NT2/D1 (cell line): ENCODE data around the gene SPPL3.

Experiments
- DNase-seq: peaks from one replicate; pipeline ENCODE4 v3.0.0-alpha.2; 2011; ENCODE audit warnings: low read depth, low spot score
- H3K27me3 ChIP-seq: 2 replicates; pipeline ENCODE4 v1.6.0; 2011; ENCODE audit warnings: mild to moderate bottlenecking; ENCODE audit not compliant: insufficient read length, insufficient read depth
- H3K36me3 ChIP-seq: 2 replicates; pipeline ENCODE4 v1.6.1; 2011; ENCODE audit warnings: mild to moderate bottlenecking, low read length, mixed read lengths; ENCODE audit not compliant: insufficient read depth, insufficient read length
- H3K4me1 ChIP-seq: 2 replicates; pipeline ENCODE4 v1.5.1; 2011; ENCODE audit not compliant: insufficient read depth, insufficient read length
- H3K4me3 ChIP-seq: 2 replicates; pipeline ENCODE4 v1.5.1; 2011; ENCODE audit warnings: low read depth; ENCODE audit not compliant: insufficient read length
- H3K9ac ChIP-seq: 2 replicates; pipeline ENCODE4 v1.6.0; 2011; ENCODE audit warnings: low read depth; ENCODE audit not compliant: insufficient read length
- H3K9me3 ChIP-seq: 2 replicates; pipeline ENCODE4 v1.5.1; 2011; ENCODE audit warnings: mild to moderate bottlenecking, low read length; ENCODE audit not compliant: insufficient read depth
- SUZ12 ChIP-seq: IDR thresholded peaks from 2 replicates; pipeline ENCODE4 v1.6.1; 2011; ENCODE audit not compliant: insufficient read length, insufficient read depth; ENCODE audit errors: extremely low read depth
- YY1 ChIP-seq: IDR thresholded peaks from 2 replicates; pipeline ENCODE4 v1.6.1; 2011; ENCODE audit not compliant: insufficient read length, insufficient read depth
- ZNF274 ChIP-seq: IDR thresholded peaks from 2 replicates; pipeline ENCODE4 v1.6.1; 2011; ENCODE audit warnings: mild to moderate bottlenecking, low read depth, low read length

Gene SPPL3

GRCh38 chr12:120932058-120932457 is 27.9 kb upstream of the SPPL3 start:
- TF ChIP-seq SUZ12 (no peak), ZNF274 (no peak), YY1 (no peak)

GRCh38 chr12:120930032-120930431 is 25.9 kb upstream of the SPPL3 start:
- TF ChIP-seq ZNF274: no peak
- TF ChIP-seq YY1: no peak
- no peak for TF ChIP-seq SUZ12
- no peaks in the 10 kb centered on the region for H3K27me3 ChIP-seq
- DNase-seq: no peak
- H3K4me1 ChIP-seq: peaks cover 4% of the 10 kb centered on the region
- H3K9ac ChIP-seq: no peak overlapping the region
- no peaks in the 10 kb centered on the region for H3K36me3 ChIP-seq
- H3K9me3 ChIP-seq: no peaks in the 10 kb centered on the region
- no peak overlapping the region for H3K4me3 ChIP-seq

More at GRCh38 chr12:120932058-120932457, 27.9 kb upstream of the SPPL3 start:
- H3K4me3 ChIP-seq: no peak overlapping the region
- no peak for DNase-seq
- no peaks in the 10 kb centered on the region for H3K36me3 ChIP-seq
- H3K27me3 ChIP-seq: no peaks in the 10 kb centered on the region
- H3K9ac ChIP-seq: no peak overlapping the region
- H3K4me1 ChIP-seq: no peaks in the 10 kb centered on the region
- no peaks in the 10 kb centered on the region for H3K9me3 ChIP-seq

GRCh38 chr12:120928864-120929652 is 24.9 kb upstream of the SPPL3 start:
- H3K4me1 ChIP-seq: peaks cover 7% of the 10 kb centered on the region
- no peaks in the 10 kb centered on the region for H3K36me3 ChIP-seq
- no peak for TF ChIP-seq ZNF274
- no peak for TF ChIP-seq SUZ12
- TF ChIP-seq YY1: no peak
- DNase-seq: peak; percentile 20
- no peak overlapping the region for H3K4me3 ChIP-seq
- H3K27me3 ChIP-seq: no peaks in the 10 kb centered on the region
- no peaks in the 10 kb centered on the region for H3K9me3 ChIP-seq
- peak overlapping the region; percentile 39 for H3K9ac ChIP-seq

- peak; percentile 30 for DNase-seq
- no peaks in the 10 kb centered on the region for H3K9me3 ChIP-seq
- no peak overlapping the region for H3K9ac ChIP-seq
- no peaks in the 10 kb centered on the region for H3K36me3 ChIP-seq
- TF ChIP-seq ZNF274 (no peak), SUZ12 (no peak), YY1 (no peak)
- H3K4me3 ChIP-seq: no peak overlapping the region
- H3K27me3 ChIP-seq: no peaks in the 10 kb centered on the region
- H3K4me1 ChIP-seq: peaks cover 7% of the 10 kb centered on the region
These were observed 21.8 kb upstream of the SPPL3 start for GRCh38 chr12:120925740-120926563.

GRCh38 chr12:120922279-120922678 is 18.1 kb upstream of the SPPL3 start:
- Histone ChIP-seq H3K4me1 (peaks cover 7% of the 10 kb centered on the region), H3K9ac (no peak overlapping the region), H3K4me3 (no peak overlapping the region), H3K36me3 (no peaks in the 10 kb centered on the region), H3K27me3 (no peaks in the 10 kb centered on the region), H3K9me3 (no peaks in the 10 kb centered on the region)
- no peak for TF ChIP-seq ZNF274
- TF ChIP-seq YY1: no peak
- TF ChIP-seq SUZ12: no peak
- peak; percentile 84 for DNase-seq

DNA sequence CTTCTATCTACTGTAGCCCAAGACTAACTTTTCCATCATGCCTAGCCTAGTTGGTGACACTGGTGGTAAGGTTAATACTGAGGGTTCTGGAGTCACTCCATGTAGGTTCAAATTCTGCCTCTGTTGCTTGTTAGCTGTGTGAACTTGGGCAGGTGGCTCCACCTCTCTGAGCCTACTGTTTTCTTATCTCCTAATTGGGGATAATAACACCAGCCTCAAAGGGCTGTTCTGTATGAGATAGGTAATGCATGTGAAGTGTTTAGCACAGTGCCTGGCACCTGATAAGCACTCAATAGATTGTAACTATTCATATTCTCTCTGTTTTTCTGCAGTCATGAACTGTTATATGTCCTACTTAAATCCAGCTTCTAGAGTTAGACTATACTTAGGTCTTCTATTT is 17.5 kb upstream of the SPPL3 start:
- H3K4me1 ChIP-seq: peaks cover 7% of the 10 kb centered on the region
- no peak overlapping the region for H3K9ac ChIP-seq
- no peaks in the 10 kb centered on the region for H3K9me3 ChIP-seq
- H3K27me3 ChIP-seq: no peaks in the 10 kb centered on the region
- TF ChIP-seq ZNF274: no peak
- no peak for TF ChIP-seq SUZ12
- TF ChIP-seq YY1: no peak
- H3K4me3 ChIP-seq: no peak overlapping the region
- H3K36me3 ChIP-seq: no peaks in the 10 kb centered on the region
- DNase-seq: no peak

- Histone ChIP-seq H3K4me3 (no peak overlapping the region), H3K27me3 (no peaks in the 10 kb centered on the region), H3K4me1 (peaks cover 4% of the 10 kb centered on the region), H3K9ac (no peak overlapping the region), H3K36me3 (no peaks in the 10 kb centered on the region), H3K9me3 (no peaks in the 10 kb centered on the region)
- TF ChIP-seq SUZ12: no peak
- no peak for TF ChIP-seq ZNF274
- TF ChIP-seq YY1: no peak
- DNase-seq: no peak
These were observed 16.0 kb upstream of the SPPL3 start for GRCh38 chr12:120920178-120920577.
